Measurements from ENCODE around the gene CRYGN. TPM values are rescaled to one million over a fixed set of nuclear protein-coding genes. Genes with fewer than 3 reads are reported as not detected.

The CRYGN gene
- total and polyA plus RNA-seq, 4 donors, result under 0.01 to 0.02 TPM; not detected in 2

DNA sequence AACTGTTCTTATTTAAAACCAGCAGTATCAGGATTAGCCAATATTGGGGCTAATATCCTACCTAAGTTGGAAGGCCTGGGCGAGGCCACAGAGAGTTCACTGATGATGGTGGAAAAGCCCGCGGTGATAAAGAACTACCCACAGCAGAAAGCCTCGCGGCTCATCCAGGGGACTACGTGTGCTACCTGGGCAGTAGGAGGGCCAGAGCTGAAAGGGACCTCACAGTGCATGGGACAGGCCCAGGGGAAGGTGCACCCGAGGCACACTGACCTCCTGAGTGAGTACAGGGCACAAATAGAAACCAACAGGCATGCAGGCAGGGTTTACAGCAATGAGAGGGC lies 31.5 kb downstream of the CRYGN start (continued):
- TF ChIP-seq ZBTB33 (IDR thresholded peaks at IDR 0.05) (no peak), FOXA2 (IDR thresholded peaks at IDR 0.05) (no peak), RAD21 (IDR thresholded peaks at IDR 0.05) (no peak)

DNA sequence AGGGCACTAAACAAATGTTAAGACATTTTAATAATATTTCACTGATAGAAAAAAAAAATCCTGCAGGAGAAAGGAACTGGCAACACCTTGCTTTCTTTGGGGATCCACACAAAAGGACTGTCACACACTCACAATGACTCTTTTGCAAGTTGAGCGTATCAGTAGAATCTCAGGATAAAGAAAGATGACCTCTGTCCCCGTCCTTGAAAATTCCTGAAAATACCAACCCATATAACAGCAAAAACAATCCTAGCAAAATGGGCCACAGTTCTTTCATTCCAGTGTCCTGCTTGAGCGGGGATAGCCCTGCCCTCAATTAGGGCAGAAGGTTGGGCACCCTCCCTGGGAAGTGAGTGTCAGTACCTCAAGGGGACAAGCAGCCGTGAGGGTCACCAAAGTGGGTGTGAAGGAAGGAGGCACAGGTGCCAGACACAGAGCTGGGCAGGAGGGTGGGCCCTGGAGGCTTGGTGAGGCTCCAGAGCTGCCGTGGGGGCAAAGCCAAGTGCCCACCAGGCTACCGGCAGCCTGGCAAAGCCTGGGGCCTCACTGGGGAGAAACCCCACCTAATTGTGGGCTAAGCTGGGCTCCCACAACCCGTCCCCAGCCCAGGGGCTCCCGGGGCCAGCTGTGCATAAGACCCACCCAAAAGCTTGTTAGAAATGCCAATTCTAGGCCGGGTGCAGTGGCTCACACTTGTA lies 32.9 kb downstream of the CRYGN start:
- no peak for TF ChIP-seq HNF4A (conservative IDR thresholded peaks at IDR 0.05)
- TF ChIP-seq FOXA2 (IDR thresholded peaks at IDR 0.05), result no peak
- no peak for TF ChIP-seq RXRA (IDR thresholded peaks at IDR 0.05)
- TF ChIP-seq, protein P1, sequence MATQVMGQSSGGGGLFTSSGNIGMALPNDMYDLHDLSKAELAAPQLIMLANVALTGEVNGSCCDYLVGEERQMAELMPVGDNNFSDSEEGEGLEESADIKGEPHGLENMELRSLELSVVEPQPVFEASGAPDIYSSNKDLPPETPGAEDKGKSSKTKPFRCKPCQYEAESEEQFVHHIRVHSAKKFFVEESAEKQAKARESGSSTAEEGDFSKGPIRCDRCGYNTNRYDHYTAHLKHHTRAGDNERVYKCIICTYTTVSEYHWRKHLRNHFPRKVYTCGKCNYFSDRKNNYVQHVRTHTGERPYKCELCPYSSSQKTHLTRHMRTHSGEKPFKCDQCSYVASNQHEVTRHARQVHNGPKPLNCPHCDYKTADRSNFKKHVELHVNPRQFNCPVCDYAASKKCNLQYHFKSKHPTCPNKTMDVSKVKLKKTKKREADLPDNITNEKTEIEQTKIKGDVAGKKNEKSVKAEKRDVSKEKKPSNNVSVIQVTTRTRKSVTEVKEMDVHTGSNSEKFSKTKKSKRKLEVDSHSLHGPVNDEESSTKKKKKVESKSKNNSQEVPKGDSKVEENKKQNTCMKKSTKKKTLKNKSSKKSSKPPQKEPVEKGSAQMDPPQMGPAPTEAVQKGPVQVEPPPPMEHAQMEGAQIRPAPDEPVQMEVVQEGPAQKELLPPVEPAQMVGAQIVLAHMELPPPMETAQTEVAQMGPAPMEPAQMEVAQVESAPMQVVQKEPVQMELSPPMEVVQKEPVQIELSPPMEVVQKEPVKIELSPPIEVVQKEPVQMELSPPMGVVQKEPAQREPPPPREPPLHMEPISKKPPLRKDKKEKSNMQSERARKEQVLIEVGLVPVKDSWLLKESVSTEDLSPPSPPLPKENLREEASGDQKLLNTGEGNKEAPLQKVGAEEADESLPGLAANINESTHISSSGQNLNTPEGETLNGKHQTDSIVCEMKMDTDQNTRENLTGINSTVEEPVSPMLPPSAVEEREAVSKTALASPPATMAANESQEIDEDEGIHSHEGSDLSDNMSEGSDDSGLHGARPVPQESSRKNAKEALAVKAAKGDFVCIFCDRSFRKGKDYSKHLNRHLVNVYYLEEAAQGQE (IDR thresholded peaks at IDR 0.05), result no peak
- no peak for TF ChIP-seq SP1 (IDR thresholded peaks at IDR 0.05)
- TF ChIP-seq, protein P2, sequence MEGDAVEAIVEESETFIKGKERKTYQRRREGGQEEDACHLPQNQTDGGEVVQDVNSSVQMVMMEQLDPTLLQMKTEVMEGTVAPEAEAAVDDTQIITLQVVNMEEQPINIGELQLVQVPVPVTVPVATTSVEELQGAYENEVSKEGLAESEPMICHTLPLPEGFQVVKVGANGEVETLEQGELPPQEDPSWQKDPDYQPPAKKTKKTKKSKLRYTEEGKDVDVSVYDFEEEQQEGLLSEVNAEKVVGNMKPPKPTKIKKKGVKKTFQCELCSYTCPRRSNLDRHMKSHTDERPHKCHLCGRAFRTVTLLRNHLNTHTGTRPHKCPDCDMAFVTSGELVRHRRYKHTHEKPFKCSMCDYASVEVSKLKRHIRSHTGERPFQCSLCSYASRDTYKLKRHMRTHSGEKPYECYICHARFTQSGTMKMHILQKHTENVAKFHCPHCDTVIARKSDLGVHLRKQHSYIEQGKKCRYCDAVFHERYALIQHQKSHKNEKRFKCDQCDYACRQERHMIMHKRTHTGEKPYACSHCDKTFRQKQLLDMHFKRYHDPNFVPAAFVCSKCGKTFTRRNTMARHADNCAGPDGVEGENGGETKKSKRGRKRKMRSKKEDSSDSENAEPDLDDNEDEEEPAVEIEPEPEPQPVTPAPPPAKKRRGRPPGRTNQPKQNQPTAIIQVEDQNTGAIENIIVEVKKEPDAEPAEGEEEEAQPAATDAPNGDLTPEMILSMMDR (IDR thresholded peaks at IDR 0.05; ENCODE audit: low read depth, low read length, missing input control), result no peak
- TF ChIP-seq YY1 (IDR thresholded peaks at IDR 0.05), result no peak
- TF ChIP-seq RAD21 (IDR thresholded peaks at IDR 0.05), result no peak
- TF ChIP-seq ATF3 (IDR thresholded peaks at IDR 0.05), result no peak
- H3K9ac ChIP-seq (ENCODE audit: low read depth in 1 of 2, low read length in 2 of 2), result no peak overlapping the region
- H3K4me3 ChIP-seq (ENCODE audit: low read depth in 1 of 3, low read length in 3 of 3), result no peak overlapping the region
- H3K27me3 ChIP-seq (ENCODE audit: control insufficient read depth in 4 of 4, insufficient read depth in 4 of 4, low read length in 3 of 4), result peaks cover 0 to 2% (median under 1%) of the 10 kb centered on the region in 4 donors
- H3K36me3 ChIP-seq (ENCODE audit: control insufficient read depth in 4 of 4, insufficient read depth in 3 of 4, low read depth in 1 of 4, low read length in 3 of 4), result no peaks in the 10 kb centered on the region
- H3K9me3 ChIP-seq (ENCODE audit: control insufficient read depth in 4 of 4, low read length in 3 of 4), result no peaks in the 10 kb centered on the region
- WGBS, result 94% methylated on average over 9 of the region's 9 CpGs
- no peak for DNase-seq (ENCODE audit: low spot score)
- H3K4me1 ChIP-seq (ENCODE audit: control insufficient read depth in 4 of 4, insufficient read depth in 4 of 4, low read length in 3 of 4), result peaks cover 14 to 31% (median 22%) of the 10 kb centered on the region in 4 donors
- H3K27ac ChIP-seq (ENCODE audit: low read depth in 1 of 2, low read length in 2 of 2), result no peak overlapping the region

Measured in liver (tissue), 9 donors.